NCI-H748 (cell line): ENCODE measurements around the gene ARL15.
A peak's percentile ranks its signal among the peaks of the same experiment; 100 is the strongest.
"Not testable (repeated sequence)": the region's sequence is repeated elsewhere in the genome, so short reads cannot be mapped to it uniquely, and the experiment has no call there.

Source experiments
- DNase-seq: peaks from one replicate; lab custom pipeline; 2025; ENCODE audit not compliant: unreplicated experiment; lab: John Stamatoyannopoulos, UW

Gene ARL15

DNA sequence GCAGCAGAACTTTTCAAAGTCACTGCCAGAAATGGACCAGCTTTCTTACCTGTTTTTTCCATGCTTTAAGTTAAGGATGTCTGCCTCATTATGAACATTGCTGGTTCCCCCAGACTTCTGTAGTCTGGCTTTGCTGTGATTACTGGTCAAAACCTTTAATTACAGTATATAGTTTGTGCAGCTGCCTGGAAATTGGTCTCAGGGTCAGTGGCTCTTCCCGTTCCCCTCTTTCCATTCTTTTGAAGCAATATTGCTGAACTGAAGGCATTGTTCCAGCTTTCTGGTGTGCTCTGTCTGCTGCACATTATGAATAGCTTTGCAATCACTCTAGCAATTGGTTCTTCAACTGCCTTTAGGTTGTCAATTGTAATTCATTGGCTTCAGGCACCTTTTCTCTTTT is 206.5 kb downstream of the ARL15 start:
- DNase-seq: peak; percentile 96

DNA sequence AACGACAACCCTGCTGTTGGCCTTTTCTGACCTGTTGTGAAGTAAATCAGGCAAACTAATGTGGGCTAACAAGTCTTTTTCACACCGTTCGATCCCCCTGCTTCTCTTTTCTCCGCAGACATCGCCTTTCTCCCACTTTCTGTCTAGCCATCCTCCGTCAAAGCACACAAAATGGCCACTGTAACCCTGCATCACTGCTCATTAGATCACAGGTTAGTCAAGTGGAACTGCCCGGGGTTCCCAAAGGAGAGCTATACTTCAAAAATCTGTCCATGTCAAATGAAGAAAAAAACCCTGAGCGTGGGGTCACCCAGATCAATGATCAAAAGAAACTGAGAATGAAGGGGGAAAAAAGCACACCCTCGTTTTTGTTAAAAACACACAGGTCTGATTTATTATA is 212.1 kb downstream of the ARL15 start:
- no peak for DNase-seq

DNA sequence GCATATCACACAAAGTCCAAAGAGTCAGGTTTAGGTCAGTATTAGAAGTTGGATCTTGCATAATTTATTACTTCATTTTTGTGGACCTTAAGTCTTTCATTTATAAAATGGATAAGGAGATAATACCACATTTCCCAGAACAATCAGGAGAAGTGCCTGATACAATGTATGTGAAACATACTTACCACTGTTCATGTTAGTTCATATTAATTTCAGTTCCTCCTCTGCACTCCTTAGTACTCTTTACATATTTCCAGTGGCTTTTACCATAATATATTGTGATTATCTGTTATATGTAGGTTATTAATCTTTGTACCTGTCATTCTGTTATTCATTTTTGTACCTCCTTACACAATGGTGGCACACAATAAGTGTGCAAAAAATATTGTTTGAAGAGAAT is 214.4 kb downstream of the ARL15 start:
- no peak for DNase-seq

DNA sequence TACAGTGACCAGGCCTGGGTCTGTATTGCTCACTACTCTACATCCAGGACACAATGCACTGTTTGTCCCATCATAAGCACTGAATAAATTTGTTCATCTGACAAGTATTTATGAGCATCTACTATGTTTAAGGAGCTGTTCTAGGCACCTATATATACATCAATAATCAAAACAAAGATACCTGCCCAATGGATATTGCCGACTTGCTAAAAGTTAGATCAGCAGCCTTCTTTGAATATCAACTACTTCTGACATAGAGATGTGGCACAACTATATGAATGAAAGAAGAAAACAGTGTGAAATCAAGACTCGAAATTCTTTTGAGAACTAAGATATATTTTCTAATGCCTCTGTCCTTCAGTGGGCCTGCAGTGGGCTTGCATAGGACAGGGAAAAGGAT is 215.7 kb downstream of the ARL15 start:
- DNase-seq: no peak

DNA sequence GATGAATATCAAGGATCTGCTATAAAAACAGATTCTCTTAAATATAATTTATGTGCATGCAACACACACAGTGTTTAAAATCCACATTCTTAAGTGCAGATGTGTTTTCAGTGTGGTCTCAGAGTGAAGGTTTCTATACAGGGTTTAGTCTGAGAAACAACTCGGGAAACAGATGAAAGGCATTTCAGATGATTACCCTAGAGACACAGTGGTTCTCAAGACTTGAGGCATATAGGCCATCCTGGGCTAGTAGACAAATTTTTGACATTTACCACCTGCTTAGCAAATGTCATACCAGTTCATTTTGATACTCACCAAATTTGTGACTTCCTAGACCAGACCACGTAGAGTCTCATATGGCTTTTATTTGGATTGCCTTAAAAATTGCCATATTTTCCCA is 216.5 kb downstream of the ARL15 start:
- no peak for DNase-seq

DNA sequence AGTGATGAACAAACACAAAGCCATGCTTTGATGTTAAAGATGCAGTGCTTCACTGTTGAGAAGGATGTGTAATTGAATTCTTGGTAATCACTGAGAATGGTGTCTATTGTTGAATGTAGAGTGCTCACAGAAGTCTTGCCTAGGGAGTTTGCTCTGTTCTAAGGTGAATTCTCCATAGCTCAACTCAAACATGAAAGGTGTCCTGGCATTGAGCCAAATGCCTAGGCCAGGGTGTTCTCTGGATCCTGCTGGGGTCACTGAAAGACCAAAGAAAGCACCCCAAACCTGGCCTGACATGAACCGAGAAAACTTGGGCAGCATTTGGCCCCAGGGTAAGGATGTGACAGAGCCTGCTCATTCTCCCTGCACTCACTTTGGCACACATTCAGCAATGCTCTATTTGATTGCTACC is 217.3 kb downstream of the ARL15 start:
- no peak for DNase-seq

DNA sequence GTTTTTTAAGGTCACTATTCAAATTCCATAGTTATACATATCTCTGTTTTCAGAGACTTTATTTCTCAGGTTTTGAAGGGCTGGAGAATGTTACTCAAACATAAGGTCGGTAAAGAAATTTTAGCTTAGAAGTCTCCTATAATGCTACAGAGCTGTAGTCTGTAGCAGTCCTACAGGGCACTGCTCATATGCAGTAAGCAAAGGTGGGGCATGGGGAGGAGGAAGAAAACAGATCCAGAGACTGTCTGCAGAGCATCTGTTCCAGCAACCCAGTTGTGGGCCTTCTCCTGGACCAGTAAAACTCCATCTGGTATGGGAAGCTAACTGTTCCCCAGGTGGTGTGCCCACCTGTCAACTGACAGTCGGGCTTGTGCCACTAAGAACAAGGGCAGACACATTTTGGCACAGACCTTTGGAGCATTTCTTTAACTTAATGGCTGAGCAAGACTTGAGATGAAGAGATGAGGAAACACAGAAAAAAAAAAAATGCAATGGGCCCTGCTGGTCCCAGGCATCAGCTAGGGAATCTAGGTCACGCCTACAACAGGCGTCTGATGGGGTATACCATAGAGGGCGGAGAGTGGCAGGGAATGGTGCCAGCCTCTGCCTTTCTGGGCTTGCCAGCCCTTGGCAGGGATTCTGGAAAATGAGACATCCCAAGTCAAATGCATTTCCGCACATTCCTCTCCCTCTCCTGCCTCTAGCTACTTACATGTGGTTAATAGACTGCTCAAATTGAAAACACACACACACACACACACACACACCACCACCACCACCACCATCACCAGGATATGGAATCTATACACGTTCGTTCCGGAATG is 218.9 kb downstream of the ARL15 start:
- DNase-seq: no peak

DNA sequence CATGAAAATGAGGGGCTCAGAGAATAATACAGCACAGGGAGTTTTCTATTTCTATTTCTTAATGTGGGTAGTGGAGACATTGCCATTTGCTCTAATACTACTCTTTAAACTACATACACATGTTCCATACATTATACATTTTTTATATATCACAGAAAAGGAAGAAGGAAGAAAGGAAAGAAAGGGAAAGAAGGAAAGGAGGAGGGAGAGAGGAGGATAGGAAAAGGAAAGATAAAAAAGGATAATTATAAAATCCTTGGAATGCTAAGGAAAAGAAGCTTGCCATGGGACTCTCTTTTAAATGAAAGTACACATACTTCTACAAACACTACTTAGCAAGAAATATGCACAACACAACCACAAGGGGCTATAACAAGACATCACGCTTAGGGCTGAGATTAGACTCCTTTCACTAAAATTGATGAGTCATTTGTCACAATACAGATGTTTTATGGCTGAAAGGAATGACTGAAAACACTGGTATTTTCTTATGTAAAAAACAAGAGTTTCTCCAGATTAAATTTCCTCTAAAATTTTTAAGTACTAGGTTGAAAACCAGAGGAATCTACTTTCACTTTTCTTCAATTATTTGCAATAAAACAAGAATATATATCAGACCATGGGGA is 219.8 kb downstream of the ARL15 start:
- no peak for DNase-seq

DNA sequence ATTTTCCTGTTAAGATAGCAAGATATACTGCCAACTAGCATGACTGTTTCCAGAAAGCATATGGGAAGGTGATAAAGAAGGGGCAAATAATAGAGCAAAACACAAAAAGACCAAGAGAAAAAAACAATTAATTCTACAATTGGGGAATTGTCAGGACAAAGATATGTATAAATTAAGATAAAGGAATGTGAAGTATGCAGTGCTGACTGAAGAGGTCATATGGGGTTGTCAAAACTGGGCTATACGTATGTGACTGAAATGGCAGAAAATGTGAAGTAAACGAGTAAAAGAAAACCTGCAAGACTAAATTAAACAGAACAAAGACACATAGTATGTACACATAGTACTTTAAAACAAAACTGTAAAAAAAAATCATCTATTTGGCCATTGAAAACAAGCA is 222.3 kb downstream of the ARL15 start:
- no peak for DNase-seq

DNA sequence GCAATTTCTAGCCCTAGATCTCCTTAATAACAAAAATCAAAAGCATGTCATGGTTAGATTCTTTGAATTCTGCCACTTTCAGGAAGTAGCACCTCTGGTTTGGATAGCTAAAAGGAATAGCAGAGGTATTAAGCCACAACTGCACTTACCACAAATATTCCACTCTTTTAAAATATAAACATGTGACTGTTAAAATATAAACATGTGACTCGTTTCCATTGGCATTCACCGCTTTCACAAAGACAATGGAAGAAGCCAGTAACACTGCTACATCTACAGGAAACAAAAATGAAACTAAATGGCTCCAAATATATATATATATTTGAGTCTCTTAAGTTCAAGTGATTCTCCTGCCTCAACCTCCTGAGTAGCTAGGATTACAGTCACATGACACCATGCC is 222.9 kb downstream of the ARL15 start:
- no peak for DNase-seq

DNA sequence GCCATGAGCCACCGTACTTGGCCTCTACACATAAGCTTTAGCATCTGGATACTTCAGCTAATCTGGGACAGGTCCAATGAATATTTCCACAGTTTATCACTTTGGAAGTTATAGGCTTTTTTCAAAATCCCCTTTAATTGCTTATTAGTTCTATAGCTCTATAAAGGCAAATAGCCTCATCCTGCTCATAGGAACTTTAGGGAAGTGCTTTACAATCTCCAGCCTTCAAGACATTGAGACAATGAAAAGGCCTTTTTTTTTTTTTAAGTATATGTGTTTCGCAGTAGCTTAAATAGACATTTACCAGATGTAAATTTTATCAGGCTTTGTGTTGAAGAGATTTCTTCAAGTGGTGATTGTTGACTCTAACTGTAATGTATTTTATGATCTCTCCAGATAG is 224.2 kb downstream of the ARL15 start:
- no peak for DNase-seq

DNA sequence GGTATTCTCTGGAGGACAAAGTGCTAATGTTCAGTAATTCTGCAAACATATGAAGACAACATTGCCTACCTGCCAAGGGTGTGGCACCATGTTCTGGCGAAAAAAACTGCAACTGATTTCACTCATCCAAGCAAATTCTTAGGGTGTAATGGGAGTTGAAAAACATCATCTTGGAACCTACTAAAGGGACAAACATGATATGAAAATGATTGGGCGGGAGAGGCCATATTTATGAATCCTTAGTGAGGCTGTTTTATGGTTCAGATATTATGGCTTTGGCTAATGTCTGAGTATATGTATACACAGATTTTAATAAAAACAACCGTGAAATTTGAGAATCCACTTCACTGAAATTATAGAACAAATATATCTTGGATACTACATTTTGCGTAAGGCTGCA is 225.7 kb downstream of the ARL15 start:
- peak; percentile 35 for DNase-seq

DNA sequence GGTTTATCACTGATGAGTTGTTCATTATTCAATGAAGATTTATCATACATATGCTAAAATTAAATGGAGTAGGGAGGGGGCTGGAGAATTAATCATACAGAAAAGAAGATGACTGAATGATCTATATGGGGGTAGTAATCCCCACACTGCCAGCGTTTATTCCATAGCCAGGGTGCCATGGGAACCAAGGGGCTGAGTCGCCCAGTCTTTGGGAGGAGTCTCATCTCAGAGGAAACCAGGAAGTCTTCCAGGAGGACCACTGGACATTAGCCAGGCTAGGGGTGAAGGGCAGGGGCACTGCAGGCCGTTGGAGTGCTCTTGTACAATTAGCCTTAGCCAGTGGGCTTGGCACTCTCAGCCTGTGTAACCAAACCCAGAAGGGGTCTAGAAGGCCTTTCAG is 226.5 kb downstream of the ARL15 start:
- DNase-seq: no peak

DNA sequence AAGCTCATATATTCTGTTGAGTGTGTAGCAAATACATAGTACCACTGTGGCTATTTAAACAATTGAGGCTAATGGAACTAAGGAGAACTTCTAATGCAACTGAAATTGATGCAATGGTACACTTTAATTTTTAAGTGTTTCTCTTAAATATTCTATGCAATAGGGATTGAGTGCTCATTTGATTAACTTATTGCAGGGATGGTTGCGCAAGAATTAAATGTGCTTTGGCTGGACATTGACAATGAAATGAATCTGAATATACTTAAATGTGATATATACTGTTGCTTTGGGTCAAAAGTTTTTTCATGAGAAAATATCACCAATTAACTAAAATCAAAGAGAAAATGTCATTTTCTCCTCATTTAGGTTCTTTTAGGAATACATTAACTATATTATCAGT is 227.1 kb downstream of the ARL15 start:
- no peak for DNase-seq

DNA sequence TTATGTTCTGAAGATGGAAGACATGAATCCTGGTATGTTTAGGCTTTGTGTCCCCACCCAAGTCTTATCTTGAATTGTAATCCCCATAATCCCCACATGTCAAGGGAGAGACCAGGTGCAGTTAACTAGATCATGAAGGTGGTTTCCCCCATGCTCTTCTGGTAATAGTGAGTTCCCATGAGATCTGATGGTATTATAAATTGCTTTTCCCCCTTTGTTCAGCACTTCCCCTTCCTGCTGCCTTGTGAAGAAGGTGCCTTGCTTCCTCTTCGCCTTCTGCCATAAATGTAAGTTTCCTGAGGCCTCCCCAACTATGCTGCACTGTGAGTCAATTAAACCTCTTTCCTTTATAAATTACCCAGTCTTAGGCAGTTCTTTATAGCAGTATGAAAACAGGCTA is 229.0 kb downstream of the ARL15 start:
- no peak for DNase-seq

DNA sequence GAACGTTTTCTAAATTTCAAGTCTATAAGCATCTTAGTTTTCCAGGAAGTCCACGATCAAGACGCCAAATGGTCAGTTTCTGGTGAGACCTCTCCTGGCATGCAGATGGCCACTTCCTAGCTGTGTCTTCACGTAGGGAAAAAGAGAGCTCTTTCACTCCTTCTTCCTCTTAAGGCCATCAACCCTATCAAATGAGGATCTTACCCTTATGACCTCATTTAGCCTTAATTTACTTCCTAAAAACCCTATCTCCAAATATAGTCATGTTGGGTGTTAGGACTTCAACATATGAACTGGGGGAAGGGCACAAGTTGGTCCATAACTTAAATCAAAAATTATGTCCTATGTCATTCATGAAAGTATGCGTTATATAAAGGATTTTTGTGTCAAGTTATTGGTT is 229.5 kb downstream of the ARL15 start:
- no peak for DNase-seq

DNA sequence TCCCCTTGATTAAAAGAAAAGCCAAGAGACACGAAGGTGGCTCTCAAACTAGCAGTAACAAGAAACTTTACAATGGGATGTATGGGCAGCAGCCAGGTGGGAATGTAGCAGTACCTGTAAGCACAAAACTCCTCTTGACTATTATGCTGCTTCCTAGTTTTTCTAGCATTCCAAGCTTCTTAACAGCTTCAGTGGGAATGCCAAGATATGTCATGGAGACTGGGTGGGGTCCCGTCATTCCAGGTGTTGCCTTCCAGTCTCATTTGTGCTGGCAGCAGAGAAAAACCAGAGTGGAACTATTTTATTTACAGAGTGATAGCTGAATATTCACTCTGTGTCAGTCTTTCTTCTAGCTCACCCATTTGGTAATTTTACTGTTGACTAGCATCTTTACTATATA is 236.6 kb downstream of the ARL15 start:
- no peak for DNase-seq

DNA sequence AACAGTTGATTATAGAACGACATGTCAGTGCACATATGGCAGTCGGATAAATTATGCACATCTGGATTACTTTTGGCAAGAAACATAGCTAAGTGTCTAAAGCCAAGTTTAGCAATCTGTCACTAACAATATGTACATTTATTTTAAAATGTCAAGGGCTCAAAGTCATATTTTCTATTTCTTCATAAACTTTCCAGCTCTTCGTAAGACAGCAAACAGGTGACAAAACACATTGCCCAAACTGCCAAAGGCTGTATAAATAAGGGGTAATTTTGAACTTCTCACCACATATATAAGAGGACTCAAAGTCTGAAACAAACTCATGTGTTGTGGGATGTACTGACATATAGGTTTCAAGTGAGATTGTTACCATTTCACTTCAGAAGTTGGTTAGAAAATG is 237.2 kb downstream of the ARL15 start:
- DNase-seq: no peak

DNA sequence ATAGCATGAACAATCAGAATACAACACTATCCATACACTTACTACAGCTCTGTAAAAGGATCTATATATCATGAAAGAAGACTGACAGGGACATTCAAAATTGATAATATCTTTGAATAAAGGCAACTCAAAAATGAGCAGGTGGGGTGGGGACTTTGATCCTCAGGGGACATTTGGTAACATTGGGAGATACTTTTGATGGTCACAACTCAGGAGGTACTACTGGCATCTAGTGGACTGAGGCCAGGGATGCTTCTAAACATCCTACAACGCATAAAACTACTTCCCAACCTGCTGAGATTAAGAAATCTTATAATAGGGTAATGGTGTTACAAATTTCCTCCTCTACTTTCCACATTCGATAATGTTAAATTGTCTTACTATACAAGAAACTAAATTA is 243.9 kb downstream of the ARL15 start:
- DNase-seq: no peak

DNA sequence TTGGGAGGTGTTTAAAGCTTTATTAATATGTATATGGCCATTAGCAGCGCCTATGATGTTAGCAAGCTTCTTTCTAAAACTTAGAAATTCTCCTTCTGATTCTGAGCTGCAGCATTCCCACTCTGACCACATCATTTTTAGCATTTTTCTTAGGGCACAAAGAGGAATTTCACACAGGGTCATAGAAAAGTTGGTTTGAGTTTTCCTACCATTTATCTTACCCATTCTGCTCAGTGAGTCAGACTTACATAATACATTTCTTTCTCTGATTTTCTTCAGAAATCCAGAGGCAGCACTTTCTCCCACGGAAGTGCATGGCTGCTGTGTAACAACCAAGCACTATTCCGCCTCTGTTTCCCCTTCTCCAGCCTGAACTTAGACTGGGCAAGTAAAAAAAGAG is 246.6 kb downstream of the ARL15 start:
- DNase-seq: no peak

DNA sequence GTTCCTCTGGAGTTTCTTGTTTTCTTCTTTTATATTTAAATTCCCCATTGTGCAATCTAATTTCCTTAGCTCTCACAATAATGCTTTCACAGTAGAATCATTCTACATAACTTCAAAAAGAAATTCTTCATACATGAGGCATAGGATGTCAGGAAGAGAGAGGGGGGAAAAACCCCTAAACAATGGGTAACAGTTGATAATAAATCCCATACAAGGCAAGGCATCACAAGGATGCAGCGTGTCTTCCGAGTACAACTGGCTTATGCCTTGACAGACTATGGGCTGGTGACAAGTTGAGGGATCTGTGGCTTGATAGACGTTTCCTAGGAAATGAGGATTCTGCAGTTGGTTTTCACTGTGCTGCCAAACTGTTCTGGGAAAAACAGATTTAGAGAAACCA is 247.4 kb downstream of the ARL15 start:
- no peak for DNase-seq

DNA sequence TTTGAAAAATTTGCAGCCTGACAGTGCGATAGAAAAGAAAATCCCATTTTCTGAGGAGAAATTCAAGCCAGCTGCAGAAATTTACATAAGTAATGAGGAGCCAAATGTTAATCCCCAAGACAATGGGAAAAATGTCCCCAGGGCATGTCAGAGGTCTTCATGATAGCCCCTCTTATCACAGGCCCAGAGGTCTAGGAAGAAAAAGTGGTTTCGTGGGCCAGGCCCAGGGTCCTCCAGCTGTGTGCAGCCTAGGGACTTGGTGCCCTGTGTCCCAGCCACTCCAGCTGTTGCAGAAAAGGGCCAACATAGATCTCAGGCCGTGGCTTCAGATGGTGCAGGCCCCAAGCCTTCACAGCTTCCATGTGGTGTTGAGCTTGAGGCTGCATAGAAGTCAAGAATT is 249.5 kb downstream of the ARL15 start:
- not testable (repeated sequence) for DNase-seq

DNA sequence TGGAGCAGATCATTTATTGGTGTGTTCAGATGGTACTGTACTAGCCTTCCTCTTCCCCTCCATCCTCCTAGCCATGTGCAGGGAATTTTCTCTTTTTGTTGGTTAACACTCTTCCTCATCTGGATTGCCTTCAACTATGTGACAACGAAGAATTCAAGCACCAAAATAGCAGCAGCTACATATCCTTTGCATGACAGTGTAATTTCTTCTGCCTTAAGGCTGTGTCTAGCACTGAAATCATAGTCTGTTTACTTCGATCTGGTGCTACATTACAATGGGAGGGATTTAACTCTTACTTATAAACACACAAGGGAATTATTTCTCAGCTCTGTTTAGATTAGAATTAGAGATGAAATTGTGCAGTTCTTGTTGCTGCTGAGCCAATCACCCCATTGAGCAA is 260.4 kb downstream of the ARL15 start:
- DNase-seq: no peak
